T-cell (primary cell): ENCODE data around the gene KCNQ5. TPM values are rescaled to one million over a fixed set of nuclear protein-coding genes. Genes with fewer than 3 reads are reported as not detected.

ENCODE experiments used
- ATAC-seq, 4 experiments: fragments of 200-7000 bp in 3 of 4; fragments of 150-1000 bp in 1 of 4; cut with Tn5 transposase; replicated peaks in 1 of 4; 1 replicate in 3 of 4; 2 replicates in 1 of 4; pipeline ENCODE4 v1.10.0; 2021; ENCODE audit warnings: moderate library complexity in 3 of 4, mild to moderate bottlenecking in 2 of 4, moderate number of reproducible peaks in 1 of 4
- CTCF ChIA-PET, 2 donors: fragments of 300-600 bp; sonication (Branson Sonifier 250); formaldehyde crosslinking; loops; one replicate each; lab custom pipeline; 2022; ENCODE audit warnings: antibody characterized with exemption in 2 of 2; lab: Charles Lee
- POLR2A ChIA-PET, 2 donors: fragments of 300-600 bp; sonication (Branson Sonifier 250); formaldehyde crosslinking; loops; one replicate each; lab custom pipeline; 2022; ENCODE audit warnings: antibody characterized with exemption in 2 of 2; lab: Charles Lee
- DNase-seq, 35 experiments: peaks; one replicate each; pipeline versions ENCODE4 v3.0.0 to v3.0.0-alpha.2; 2013 to 2023
- H3K27ac ChIP-seq: one replicate; pipeline ENCODE4 v1.5.1; 2013; ENCODE audit warnings: low read length
- H3K27me3 ChIP-seq, 2 experiments: replicated peaks in 1 of 2; 1 replicate in 1 of 2; 2 replicates in 1 of 2; pipeline versions ENCODE4 v1.6.1 to v1.7.0; 2013; ENCODE audit warnings: low read length in 1 of 2, mixed read lengths in 1 of 2; ENCODE audit not compliant: control insufficient read depth in 2 of 2, insufficient read depth in 2 of 2; ENCODE audit errors: extremely low read depth in 1 of 2
- H3K36me3 ChIP-seq, 2 donors: 1 replicate in 1 of 2; 2 replicates in 1 of 2; pipeline versions ENCODE4 v1.6.1 to v1.7.0; 2013; ENCODE audit warnings: low read length in 1 of 2; ENCODE audit not compliant: control insufficient read depth in 2 of 2, insufficient read depth in 1 of 2; ENCODE audit errors: extremely low read depth in 1 of 2
- H3K4me1 ChIP-seq, 2 experiments: 1 replicate in 1 of 2; 2 replicates in 1 of 2; pipeline versions ENCODE4 v1.6.1 to v1.7.0; 2013; ENCODE audit warnings: low read length in 2 of 2, mixed read lengths in 1 of 2; ENCODE audit not compliant: insufficient read depth in 2 of 2, control insufficient read depth in 1 of 2; ENCODE audit errors: extremely low read depth in 1 of 2
- H3K4me3 ChIP-seq, 2 donors: 1 replicate in 1 of 2; 2 replicates in 1 of 2; pipeline versions ENCODE4 v1.5.1 to v1.7.0; 2013; ENCODE audit warnings: mild to moderate bottlenecking in 2 of 2, low read length in 1 of 2, moderate library complexity in 1 of 2; ENCODE audit not compliant: control insufficient read depth in 1 of 2; ENCODE audit errors: extremely low read depth in 1 of 2
- H3K9me3 ChIP-seq: 2 replicates; pipeline ENCODE4 v1.7.0; 2013
- H3K27ac Mint-ChIP-seq, 2 donors: one replicate each; pipeline ENCODE4 v1.8.0; 2020 to 2021; ENCODE audit warnings: mild to moderate bottlenecking in 2 of 2, mixed read lengths in 2 of 2
- H3K27me3 Mint-ChIP-seq, 2 donors: one replicate each; pipeline ENCODE4 v1.8.0; 2021 to 2022; ENCODE audit warnings: mixed read lengths in 2 of 2
- H3K36me3 Mint-ChIP-seq: one replicate; pipeline ENCODE4 v1.8.0; 2021; ENCODE audit warnings: mixed read lengths
- H3K4me1 Mint-ChIP-seq, 3 donors: one replicate each; pipeline ENCODE4 v1.8.0; 2020 to 2022; ENCODE audit warnings: mixed read lengths in 3 of 3, mild to moderate bottlenecking in 1 of 3
- H3K4me3 Mint-ChIP-seq, 3 donors: one replicate each; pipeline ENCODE4 v1.8.0; 2020 to 2022; ENCODE audit warnings: mild to moderate bottlenecking in 3 of 3, mixed read lengths in 3 of 3, moderate library complexity in 3 of 3
- H3K9me3 Mint-ChIP-seq, 3 donors: one replicate each; pipeline ENCODE4 v1.8.0; 2020 to 2022; ENCODE audit warnings: mixed read lengths in 3 of 3
- WGBS: methylation state at CpG from one replicate; pipeline ENCODE4 v1.1.5; 2013; ENCODE audit warnings: missing lambda C conversion rate; ENCODE audit not compliant: insufficient coverage; 5-methylcytosine and 5-hydroxymethylcytosine counted together
- total RNA-seq, 35 experiments: library from RNA in 6 of 35; stranded (reverse) in 6 of 35; fragments of 120-200 nt in 1 of 35; gene quantifications; one replicate each; pipeline versions ENCODE4 v1.2.1 to v1.2.4 and lab custom pipeline; 2013 to 2026

KCNQ5 gene
- total RNA-seq, 5 donors from 2014 or later (not counting 1 experiment from before 2014, with no cell fraction given): 3.5 to 5.3 (median 4.3) TPM

DNA sequence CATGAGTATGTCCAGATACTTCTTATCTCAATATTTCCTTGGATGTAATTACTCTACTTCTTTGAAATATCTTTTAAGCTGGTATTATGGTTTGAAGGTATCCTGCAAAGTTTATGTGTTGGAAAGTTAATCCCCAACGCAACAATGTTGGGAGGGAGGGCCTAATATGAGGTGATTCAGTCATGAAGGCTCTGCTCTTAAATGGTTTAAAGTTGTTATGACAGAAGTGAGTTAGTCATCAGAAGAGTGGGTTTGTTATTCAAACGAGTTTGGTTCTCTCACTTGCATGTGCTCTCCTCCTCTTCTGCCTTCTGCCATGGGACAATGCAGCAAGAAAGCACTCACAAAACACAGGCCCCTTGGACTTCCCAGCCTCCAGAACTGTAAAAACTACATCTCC is 176.3 kb downstream of the KCNQ5 start:
- Mint-ChIP-seq H3K27ac (no peak overlapping the region), H3K9me3 (no peaks in the 10 kb centered on the region), H3K4me1 (no peaks in the 10 kb centered on the region), H3K36me3 (peaks cover 4% of the 10 kb centered on the region), H3K27me3 (no peaks in the 10 kb centered on the region), H3K4me3 (no peak overlapping the region)
- Histone ChIP-seq H3K4me1 (no peaks in the 10 kb centered on the region), H3K27me3 (no peaks in the 10 kb centered on the region), H3K36me3 (no peaks in the 10 kb centered on the region), H3K4me3 (no peak overlapping the region), H3K9me3 (no peaks in the 10 kb centered on the region), H3K27ac (no peak overlapping the region)
- ChIA-PET CTCF (no interaction called here), POLR2A (no interaction called here)
- DNase-seq: no peak
- 76% methylated on average over 2 of the region's 2 CpGs for whole genome bisulfite sequencing
- no peak for ATAC-seq

DNA sequence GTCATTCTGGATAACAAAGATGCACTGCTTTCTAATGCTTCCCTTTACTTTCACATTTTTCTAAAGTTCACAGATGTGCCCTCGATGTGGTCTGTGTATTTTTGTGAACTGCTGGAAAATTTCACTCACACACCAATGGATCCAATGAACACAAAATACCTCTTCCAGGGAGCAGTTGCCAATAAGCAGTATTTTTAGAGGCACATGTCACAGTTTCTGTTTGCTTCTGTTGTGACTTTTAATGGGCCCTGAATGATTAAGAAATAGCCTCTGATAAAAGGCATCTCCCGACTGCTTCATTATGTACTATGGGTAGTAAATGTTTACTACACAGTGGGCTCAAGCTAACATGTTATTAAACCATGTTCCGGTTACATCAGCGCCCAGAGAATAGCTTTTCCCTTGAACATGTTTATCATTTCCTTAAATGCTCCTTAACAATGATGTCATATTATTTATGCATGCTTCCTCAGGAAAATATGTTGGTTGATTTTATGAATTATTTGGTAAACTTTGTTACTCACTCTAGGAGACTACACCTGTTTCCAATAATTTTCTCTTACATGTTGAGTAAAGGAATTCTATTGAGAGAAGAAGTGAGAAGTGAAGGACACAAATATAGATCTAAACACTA is 188.0 kb downstream of the KCNQ5 start:
- H3K9me3 Mint-ChIP-seq: no peaks in the 10 kb centered on the region
- H3K36me3 ChIP-seq: no peaks in the 10 kb centered on the region
- H3K27ac Mint-ChIP-seq: no peak overlapping the region
- H3K27ac ChIP-seq: no peak overlapping the region
- no peak overlapping the region for H3K4me3 Mint-ChIP-seq
- DNase-seq: no peak
- H3K4me3 ChIP-seq: no peak overlapping the region
- POLR2A ChIA-PET: no interaction called here
- H3K9me3 ChIP-seq: no peaks in the 10 kb centered on the region
- H3K27me3 Mint-ChIP-seq: no peaks in the 10 kb centered on the region
- CTCF ChIA-PET: no interaction called here
- H3K4me1 Mint-ChIP-seq: peaks cover 0 to 4% (median 4%) of the 10 kb centered on the region in 3 donors
- ATAC-seq: no peak
- H3K36me3 Mint-ChIP-seq: peaks cover 8% of the 10 kb centered on the region
- peaks cover 0 to 4% of the 10 kb centered on the region in 2 experiments for H3K4me1 ChIP-seq
- WGBS: no CpG with 5 or more reads among the region's 4 CpGs
- H3K27me3 ChIP-seq: no peaks in the 10 kb centered on the region

DNA sequence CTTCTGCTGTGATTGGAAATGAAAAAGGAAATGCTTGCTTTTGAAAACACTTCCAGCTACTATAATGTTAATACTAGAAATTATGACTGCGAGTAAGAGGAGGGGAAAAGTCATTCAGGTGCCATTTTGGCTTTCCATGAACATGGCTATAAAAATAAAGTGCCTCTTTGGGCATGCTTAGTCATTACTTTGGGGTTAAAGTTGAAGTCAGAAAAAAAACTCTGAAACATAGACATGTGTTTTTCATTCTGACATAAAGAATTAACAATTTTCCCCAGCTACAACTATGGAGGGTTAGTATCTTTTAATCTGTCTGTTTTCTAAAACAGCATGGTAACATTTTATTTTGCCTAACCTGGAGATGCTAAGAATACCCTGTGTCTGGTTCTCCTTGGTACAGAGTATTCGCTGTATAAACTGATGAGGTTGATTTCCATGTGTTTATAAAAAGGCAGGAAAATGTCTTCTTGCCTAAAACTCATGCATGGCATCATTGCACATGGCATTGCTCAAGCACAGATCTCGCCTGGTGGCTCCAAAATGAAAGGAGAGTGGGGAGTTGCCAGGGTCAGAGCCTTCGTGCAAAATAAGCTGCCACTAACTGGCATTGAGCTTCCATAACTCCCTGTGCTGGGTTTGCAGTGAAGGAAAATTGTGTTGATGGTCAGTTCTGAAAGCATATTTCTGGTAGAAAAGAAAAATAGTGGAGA is 188.9 kb downstream of the KCNQ5 start:
- H3K4me3 Mint-ChIP-seq: no peak overlapping the region
- H3K4me1 ChIP-seq: peaks cover 0 to 4% of the 10 kb centered on the region in 2 experiments
- H3K4me1 Mint-ChIP-seq: peaks cover 0 to 4% (median 4%) of the 10 kb centered on the region in 3 donors
- no peaks in the 10 kb centered on the region for H3K9me3 Mint-ChIP-seq
- 88% methylated on average over 2 of the region's 4 CpGs for WGBS
- POLR2A ChIA-PET: no interaction called here
- no peaks in the 10 kb centered on the region for H3K27me3 ChIP-seq
- CTCF ChIA-PET: no interaction called here
- no peak for ATAC-seq
- H3K27me3 Mint-ChIP-seq: no peaks in the 10 kb centered on the region
- H3K4me3 ChIP-seq: no peak overlapping the region
- no peak overlapping the region for H3K27ac Mint-ChIP-seq
- H3K27ac ChIP-seq: no peak overlapping the region
- DNase-seq: no peak
- peaks cover 7% of the 10 kb centered on the region for H3K36me3 Mint-ChIP-seq
- no peaks in the 10 kb centered on the region for H3K9me3 ChIP-seq
- H3K36me3 ChIP-seq: no peaks in the 10 kb centered on the region

DNA sequence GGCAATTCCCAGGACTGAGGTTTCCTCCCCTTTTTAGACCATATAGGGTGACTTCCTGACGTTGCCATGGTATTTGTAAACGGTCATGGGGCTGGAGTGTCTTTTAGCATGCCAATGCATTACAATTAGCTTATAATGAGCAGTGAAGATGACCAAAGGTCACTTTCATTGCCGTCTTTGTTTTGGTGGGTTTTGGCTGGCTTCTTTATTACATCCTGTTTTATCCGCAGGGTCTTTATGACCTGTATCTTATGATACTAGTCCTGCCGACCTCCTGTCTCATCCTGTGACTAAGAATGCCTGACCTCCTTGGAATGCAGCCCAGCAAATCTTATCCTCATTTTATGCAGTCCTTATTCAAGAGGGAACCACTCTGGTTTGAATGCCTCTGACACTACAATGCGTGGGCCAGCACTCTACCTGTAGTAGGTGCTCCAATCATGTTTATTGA is 190.1 kb downstream of the KCNQ5 start:
- Mint-ChIP-seq H3K4me3 (no peak overlapping the region), H3K9me3 (no peaks in the 10 kb centered on the region), H3K36me3 (peaks cover 8% of the 10 kb centered on the region), H3K4me1 (peaks cover 0 to 4% (median 4%) of the 10 kb centered on the region in 3 donors), H3K27me3 (no peaks in the 10 kb centered on the region), H3K27ac (no peak overlapping the region)
- Histone ChIP-seq H3K9me3 (no peaks in the 10 kb centered on the region), H3K36me3 (no peaks in the 10 kb centered on the region), H3K27me3 (no peaks in the 10 kb centered on the region), H3K4me1 (peaks cover 0 to 4% of the 10 kb centered on the region in 2 experiments), H3K27ac (no peak overlapping the region), H3K4me3 (no peak overlapping the region)
- no peak for DNase-seq
- ChIA-PET POLR2A (no interaction called here), CTCF (no interaction called here)
- ATAC-seq: no peak
- WGBS: 88% methylated on average over 6 of the region's 6 CpGs

DNA sequence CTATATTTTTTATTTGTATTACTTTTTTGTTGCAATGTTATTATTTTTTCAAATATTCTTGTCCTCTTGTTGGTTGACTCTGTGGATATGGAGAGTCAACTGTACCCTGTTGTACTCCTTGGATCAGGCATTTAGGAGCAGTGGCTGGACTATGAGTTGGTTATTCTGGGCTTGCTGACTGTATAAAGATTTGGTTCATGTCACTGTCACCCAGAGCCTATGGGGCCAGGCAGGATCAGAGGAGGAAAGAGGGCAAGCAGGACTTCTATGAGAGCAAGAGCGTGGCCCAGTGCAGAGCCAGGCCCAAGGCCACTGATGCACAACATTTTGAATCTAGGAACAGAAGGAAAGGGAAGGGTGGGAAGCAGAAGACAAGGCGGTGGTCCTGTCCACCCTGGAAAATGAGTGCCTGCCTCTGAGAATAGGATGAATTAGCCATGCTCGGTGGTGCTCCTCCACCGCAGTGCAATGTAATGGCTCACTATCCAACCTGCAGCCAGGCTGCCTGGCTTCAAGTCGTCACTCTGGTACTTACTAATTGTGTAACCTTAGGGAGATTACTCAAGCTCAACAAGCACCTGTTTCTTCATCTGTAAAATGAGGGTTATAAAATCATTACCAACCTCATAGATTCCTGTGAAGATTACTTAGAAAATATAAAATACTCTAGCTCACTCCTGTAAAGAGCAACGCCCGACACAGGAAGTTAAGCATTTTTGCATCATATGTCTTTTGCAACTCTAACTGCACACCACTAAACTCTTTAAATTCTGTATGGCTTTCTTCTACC is 192.1 kb downstream of the KCNQ5 start:
- H3K4me3 Mint-ChIP-seq: no peak overlapping the region
- no peak overlapping the region for H3K27ac Mint-ChIP-seq
- no peaks in the 10 kb centered on the region for H3K9me3 Mint-ChIP-seq
- Histone ChIP-seq H3K4me3 (no peak overlapping the region), H3K9me3 (no peaks in the 10 kb centered on the region), H3K36me3 (no peaks in the 10 kb centered on the region), H3K27ac (no peak overlapping the region), H3K4me1 (peaks cover 0 to 4% of the 10 kb centered on the region in 2 experiments), H3K27me3 (no peaks in the 10 kb centered on the region)
- peaks cover 0 to 4% (median 4%) of the 10 kb centered on the region in 3 donors for H3K4me1 Mint-ChIP-seq
- ATAC-seq: no peak
- 73% methylated on average over 4 of the region's 7 CpGs for WGBS
- no peaks in the 10 kb centered on the region for H3K27me3 Mint-ChIP-seq
- ChIA-PET CTCF (no interaction called here), POLR2A (no interaction called here)
- no peak for DNase-seq
- H3K36me3 Mint-ChIP-seq: peaks cover 3% of the 10 kb centered on the region

DNA sequence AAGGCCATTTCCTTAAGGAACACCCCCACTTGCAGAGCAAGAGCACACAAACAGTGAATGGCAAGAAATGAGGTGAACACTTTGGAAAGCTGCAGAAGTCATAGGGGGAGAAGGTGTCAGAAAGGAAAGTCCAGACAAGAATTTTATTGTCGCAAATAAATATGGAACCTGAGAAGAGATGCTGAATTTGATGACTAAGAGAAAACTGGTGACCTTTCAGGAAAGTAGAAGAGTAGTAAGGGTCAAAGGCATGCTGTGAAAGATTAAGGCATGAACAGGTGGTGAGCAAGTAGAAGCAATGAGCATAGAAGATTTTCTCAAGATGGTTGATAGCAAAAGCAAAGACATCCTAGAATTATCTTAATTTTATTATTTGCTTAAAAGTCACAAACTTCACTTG is 194.2 kb downstream of the KCNQ5 start:
- Mint-ChIP-seq H3K4me3 (no peak overlapping the region), H3K27ac (no peak overlapping the region), H3K27me3 (no peaks in the 10 kb centered on the region), H3K36me3 (peaks cover 3% of the 10 kb centered on the region), H3K4me1 (peaks cover 0 to 4% (median 4%) of the 10 kb centered on the region in 3 donors), H3K9me3 (no peaks in the 10 kb centered on the region)
- Histone ChIP-seq H3K27ac (no peak overlapping the region), H3K4me1 (peaks cover 4 to 16% of the 10 kb centered on the region in 2 experiments), H3K9me3 (no peaks in the 10 kb centered on the region), H3K36me3 (no peaks in the 10 kb centered on the region), H3K27me3 (no peaks in the 10 kb centered on the region), H3K4me3 (no peak overlapping the region)
- ATAC-seq (no peak), DNase-seq (no peak)
- WGBS: 100% methylated on average over 1 of the region's 1 CpG
- CTCF ChIA-PET: no interaction called here
- POLR2A ChIA-PET: no interaction called here
